Adipocyte (in vitro differentiated cells): Measurements from ENCODE around the gene TEX53.

Experiments used
- DNase-seq: peaks from one replicate; pipeline ENCODE4 v3.0.0-alpha.2; 2015; ENCODE audit warnings: low read depth
- H3K27me3 ChIP-seq: replicated peaks from 2 replicates; pipeline ENCODE4 v1.7.0; 2013; ENCODE audit warnings: mild to moderate bottlenecking, low read length, moderate library complexity; ENCODE audit not compliant: control insufficient read depth, insufficient read depth
- H3K36me3 ChIP-seq: 2 replicates; pipeline ENCODE4 v1.7.0; 2013; ENCODE audit warnings: low read length, mild to moderate bottlenecking, moderate library complexity; ENCODE audit not compliant: control insufficient read depth, insufficient read depth, severe bottlenecking
- H3K4me1 ChIP-seq: 2 replicates; pipeline ENCODE4 v1.7.0; 2013; ENCODE audit warnings: mild to moderate bottlenecking, low read length, moderate library complexity; ENCODE audit not compliant: control insufficient read depth, insufficient read depth
- H3K4me3 ChIP-seq: 2 replicates; pipeline ENCODE4 v1.7.0; 2013; ENCODE audit warnings: mild to moderate bottlenecking, low read length, moderate library complexity
- H3K9ac ChIP-seq: 2 replicates; pipeline ENCODE4 v1.7.0; 2013; ENCODE audit warnings: mild to moderate bottlenecking, low read length, moderate library complexity
- H3K9me3 ChIP-seq: 2 replicates; pipeline ENCODE4 v1.7.0; 2013; ENCODE audit warnings: mild to moderate bottlenecking, low read length, moderate library complexity; ENCODE audit not compliant: control insufficient read depth

Gene TEX53

DNA sequence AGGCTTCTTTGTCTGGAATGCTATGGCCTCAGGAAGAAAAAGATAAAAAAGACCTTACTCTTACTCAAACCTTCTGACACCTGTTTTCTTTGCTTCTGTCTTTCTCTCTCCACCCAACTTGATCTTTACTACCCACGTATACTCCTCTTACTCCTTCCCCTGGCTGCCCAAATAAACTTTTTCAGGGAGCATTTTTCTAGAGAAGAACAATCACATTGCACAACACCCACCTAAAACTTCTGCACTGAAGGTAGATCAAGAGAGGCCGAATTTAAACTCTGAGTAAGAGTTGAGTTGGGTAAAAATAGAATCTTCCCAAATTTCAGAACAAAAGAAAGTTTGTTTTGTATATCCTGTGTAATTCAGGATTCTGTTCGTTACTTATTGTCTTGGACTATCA is 20.5 kb upstream of the TEX53 start:
- no peak overlapping the region for H3K4me3 ChIP-seq

DNA sequence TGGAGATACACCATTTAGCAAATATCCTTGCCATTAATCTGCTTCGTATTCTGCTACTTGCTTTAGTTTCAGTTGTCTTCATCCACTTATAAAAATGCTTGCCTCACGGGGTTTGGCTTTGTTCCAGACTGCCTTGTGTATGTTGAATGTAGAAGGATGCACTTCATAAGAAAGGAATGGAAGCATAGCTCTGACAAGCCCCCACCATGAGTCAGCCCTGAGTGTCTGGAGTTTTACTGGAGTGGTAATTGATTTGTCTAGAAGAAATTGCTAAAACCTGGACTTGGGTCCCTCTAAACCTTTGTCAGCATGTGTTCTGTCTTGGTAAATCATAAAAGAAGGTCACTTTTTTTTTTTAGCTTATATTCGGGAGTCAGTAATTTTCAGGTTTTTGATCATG is 19.8 kb upstream of the TEX53 start:
- no peaks in the 10 kb centered on the region for H3K27me3 ChIP-seq
- H3K36me3 ChIP-seq = no peaks in the 10 kb centered on the region
- no peaks in the 10 kb centered on the region for H3K9me3 ChIP-seq
- peak overlapping the region; percentile 25 for H3K4me3 ChIP-seq
- no peak overlapping the region for H3K9ac ChIP-seq
- peak; percentile 99 for DNase-seq
- H3K4me1 ChIP-seq = peaks cover 28% of the 10 kb centered on the region

More for the DNA sequence above, 20.5 kb upstream of the TEX53 start:
- no peak overlapping the region for H3K9ac ChIP-seq
- no peaks in the 10 kb centered on the region for H3K27me3 ChIP-seq
- H3K9me3 ChIP-seq = no peaks in the 10 kb centered on the region
- H3K4me1 ChIP-seq = peaks cover 28% of the 10 kb centered on the region
- DNase-seq = peak; percentile 24
- no peaks in the 10 kb centered on the region for H3K36me3 ChIP-seq

DNA sequence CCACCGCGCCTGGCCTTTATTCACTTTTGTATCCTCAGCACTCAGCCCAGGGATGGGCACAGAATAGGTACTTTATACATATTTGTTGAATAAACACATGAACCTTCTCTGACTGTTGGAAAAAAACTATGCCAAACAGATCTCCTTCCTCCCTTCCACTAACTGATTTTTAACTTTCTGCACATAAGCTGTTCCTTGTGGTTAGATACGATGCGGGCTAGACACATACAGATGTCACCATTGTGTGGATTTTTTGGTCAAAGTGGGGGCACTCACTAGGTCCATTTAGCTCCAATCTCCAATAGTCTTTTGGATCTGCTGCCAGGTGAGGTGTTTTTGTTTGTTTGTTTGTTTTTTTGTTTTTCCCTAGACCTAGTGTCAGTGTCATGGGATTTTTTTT is 19.3 kb upstream of the TEX53 start:
- DNase-seq = no peak
- peak overlapping the region; percentile 26 for H3K9ac ChIP-seq
- H3K9me3 ChIP-seq = no peaks in the 10 kb centered on the region
- H3K27me3 ChIP-seq = no peaks in the 10 kb centered on the region
- no peaks in the 10 kb centered on the region for H3K36me3 ChIP-seq
- H3K4me1 ChIP-seq = peaks cover 28% of the 10 kb centered on the region
- H3K4me3 ChIP-seq = peak overlapping the region; percentile 25

DNA sequence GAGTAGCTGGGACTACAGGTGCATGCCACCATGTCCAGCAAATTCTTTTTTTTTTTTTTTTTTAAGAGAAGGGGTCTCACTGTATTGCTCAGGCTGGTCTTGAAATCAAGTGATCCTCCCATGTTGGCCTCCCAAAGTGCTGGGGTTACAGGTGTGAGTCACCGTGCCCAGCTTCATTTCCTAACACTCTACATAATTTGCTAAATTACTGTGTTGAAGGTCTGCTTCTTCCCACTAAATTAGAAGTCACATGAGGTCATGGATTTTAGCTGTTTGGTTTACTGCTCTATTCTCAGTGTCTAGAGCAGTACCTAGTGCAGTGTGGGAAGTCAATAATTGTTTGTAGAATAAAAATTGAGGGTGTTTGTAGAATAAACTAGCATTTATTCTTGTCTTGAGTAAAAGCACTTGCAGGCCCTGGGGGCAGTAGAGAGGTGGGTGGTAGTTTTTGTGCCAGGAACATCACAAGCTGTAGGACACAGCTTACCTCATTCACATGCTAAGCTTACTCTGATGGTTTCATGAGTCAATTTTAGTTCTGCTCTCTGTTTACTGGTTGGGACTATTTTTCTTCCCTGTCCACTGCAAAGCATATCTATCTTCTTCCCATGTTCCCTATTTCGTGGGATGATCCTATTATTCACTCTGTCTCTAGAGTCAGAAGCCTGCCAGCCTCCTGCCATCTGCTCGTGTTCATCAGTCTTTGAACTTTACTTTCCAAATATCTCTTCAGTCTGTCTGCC is 17.4 kb upstream of the TEX53 start:
- no peak overlapping the region for H3K4me3 ChIP-seq
- H3K36me3 ChIP-seq = no peaks in the 10 kb centered on the region
- no peaks in the 10 kb centered on the region for H3K27me3 ChIP-seq
- DNase-seq = no peak
- H3K4me1 ChIP-seq = peaks cover 28% of the 10 kb centered on the region
- H3K9me3 ChIP-seq = peaks cover 6% of the 10 kb centered on the region
- no peak overlapping the region for H3K9ac ChIP-seq

DNA sequence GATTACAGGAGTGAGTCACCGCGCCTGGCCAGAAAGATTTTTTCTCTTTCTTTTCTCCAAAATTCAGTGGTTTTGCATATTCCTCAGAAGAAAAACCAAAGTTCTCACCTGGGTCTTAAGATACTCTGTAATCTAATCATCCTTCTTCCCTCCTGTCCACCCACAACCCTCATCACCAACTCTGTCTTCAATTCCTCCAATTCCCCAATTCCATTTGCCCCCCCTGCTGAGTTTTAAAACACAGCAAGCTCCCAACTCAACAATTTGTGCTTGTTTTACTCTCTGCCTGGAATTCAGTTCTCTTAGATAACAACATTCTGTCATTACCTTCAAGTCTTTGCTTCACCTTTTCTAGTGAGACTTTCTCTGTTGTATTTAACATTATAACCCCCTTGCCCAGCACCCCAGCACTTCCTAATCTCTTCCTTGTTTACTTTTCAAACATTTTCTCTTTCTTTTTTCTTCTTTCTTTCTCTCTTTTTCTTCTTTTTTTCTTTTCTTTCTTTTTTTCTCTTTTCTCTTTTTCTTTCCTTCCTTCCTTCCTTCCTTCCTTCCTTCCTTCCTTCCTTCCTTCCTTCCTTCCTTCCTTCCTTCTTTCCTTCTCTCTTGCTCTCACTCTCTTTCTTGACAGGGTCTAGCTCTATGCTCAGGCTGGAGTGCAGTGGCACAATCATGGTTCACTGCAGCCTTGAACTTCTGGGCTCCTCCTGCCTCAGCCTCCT is 16.6 kb upstream of the TEX53 start:
- H3K9ac ChIP-seq = no peak overlapping the region
- no peak overlapping the region for H3K4me3 ChIP-seq
- no peaks in the 10 kb centered on the region for H3K36me3 ChIP-seq
- no peak for DNase-seq
- H3K27me3 ChIP-seq = no peaks in the 10 kb centered on the region
- peaks cover 6% of the 10 kb centered on the region for H3K9me3 ChIP-seq
- H3K4me1 ChIP-seq = peaks cover 28% of the 10 kb centered on the region

DNA sequence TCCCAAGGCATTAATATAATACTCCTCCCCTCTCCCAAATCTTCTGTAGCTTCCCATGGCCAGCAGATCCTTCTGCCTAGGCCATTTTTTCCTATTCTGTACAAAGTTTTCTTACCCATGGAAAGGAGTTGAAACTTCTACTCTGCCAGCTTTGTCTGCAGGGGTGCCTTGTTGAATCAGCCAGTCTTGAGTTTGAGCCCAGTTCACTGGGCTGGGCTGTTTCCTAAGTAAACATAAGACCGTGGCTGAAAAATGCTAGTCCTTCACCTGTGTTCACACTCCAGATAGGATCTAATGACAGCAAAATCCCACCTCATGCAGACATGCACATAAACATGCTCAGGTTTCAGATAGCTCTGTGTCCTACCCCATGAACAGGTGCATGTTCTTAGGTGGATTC is 14.0 kb upstream of the TEX53 start:
- H3K4me3 ChIP-seq = no peak overlapping the region
- no peak overlapping the region for H3K9ac ChIP-seq
- DNase-seq = no peak
- peaks cover 6% of the 10 kb centered on the region for H3K4me1 ChIP-seq
- peaks cover 6% of the 10 kb centered on the region for H3K9me3 ChIP-seq
- H3K27me3 ChIP-seq = no peaks in the 10 kb centered on the region
- H3K36me3 ChIP-seq = no peaks in the 10 kb centered on the region

DNA sequence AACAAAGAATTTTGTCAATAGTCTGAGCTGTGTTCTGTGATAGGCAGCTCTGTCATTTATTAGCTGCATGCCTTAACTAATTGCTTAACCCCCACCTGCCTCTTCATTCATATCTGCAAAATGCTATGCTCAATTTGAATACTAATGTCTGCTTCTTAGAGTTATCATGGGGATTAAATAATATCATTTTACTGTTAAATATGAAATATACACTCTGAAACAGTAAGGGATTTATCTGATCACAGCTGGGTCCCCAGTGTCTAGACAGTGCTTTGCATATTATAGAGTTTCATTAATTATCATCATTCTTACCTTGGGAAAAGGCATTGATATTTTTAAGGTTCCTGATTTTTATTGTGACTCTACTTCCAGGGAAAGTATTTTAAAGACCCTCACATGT is 12.4 kb upstream of the TEX53 start:
- Histone ChIP-seq H3K9ac (no peak overlapping the region), H3K4me3 (no peak overlapping the region), H3K36me3 (no peaks in the 10 kb centered on the region), H3K27me3 (no peaks in the 10 kb centered on the region), H3K4me1 (peaks cover 4% of the 10 kb centered on the region), H3K9me3 (peaks cover 6% of the 10 kb centered on the region)
- no peak for DNase-seq

DNA sequence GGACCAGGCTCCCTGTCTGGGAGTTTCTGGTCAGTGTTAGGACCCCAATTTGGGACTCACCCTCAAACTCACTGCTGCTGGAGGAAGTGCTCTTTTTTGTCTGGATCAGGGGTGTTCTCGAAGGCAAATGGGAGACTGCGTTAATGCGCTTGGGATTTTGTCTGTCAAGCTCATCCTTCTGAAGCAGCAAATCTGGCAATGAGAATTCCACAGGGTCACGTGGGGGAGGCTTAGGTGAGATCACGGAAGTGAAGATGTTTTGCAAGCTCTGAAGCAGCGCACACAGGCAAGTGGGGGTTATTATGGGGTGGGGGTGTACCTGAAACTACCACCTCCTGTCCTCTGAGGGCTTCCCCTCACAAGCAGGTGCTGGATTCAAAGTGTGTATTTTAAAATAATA is 10.5 kb upstream of the TEX53 start:
- Histone ChIP-seq H3K4me1 (no peaks in the 10 kb centered on the region), H3K36me3 (no peaks in the 10 kb centered on the region), H3K9ac (no peak overlapping the region), H3K9me3 (peaks cover 6% of the 10 kb centered on the region), H3K4me3 (no peak overlapping the region), H3K27me3 (no peaks in the 10 kb centered on the region)
- no peak for DNase-seq

DNA sequence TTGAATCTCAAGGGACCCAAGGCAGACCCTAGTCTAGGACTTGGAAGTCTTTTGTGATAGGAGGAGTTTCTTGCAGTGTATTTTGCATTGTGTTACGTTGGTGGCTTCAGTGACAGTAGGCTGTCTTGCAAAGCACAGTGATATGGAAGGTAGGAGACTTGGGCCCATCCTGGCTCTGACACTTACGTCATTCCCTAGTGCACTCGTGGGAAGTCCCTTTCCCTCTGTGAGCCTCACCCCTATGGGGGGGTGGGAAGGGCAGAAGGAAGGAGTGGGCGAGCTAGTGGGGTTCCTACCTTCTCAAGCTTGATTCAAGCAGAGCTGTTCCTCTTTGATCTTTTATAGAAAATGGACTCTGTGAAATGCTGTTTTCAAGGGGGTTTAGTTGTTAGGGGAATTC is 9.2 kb upstream of the TEX53 start:
- DNase-seq = no peak
- Histone ChIP-seq H3K4me3 (no peak overlapping the region), H3K9ac (no peak overlapping the region), H3K9me3 (peaks cover 6% of the 10 kb centered on the region), H3K36me3 (no peaks in the 10 kb centered on the region), H3K4me1 (no peaks in the 10 kb centered on the region), H3K27me3 (peaks cover 1% of the 10 kb centered on the region)

DNA sequence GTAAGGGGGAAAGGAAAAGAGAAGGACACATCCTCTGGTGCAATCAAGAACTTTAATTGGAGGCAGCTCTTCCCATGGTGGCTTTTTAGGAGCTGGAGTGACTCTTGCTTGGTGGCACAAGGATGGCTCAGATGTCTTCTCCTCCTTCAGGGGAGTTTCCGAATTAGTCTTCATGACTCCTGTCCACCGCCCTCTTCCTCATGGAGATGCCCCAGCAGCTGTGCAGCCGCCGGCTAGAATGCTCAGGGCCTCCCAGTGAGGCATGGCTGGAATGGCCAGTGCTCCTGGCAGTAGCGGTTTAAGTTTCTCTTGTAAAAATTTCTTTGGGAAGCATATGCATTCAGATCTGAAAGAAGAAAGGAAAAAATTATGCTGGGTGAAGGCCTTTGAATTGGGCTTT is 8.8 kb upstream of the TEX53 start:
- Histone ChIP-seq H3K9me3 (peaks cover 6% of the 10 kb centered on the region), H3K27me3 (peaks cover 6% of the 10 kb centered on the region), H3K36me3 (no peaks in the 10 kb centered on the region), H3K4me3 (no peak overlapping the region), H3K9ac (no peak overlapping the region), H3K4me1 (no peaks in the 10 kb centered on the region)
- DNase-seq = no peak

DNA sequence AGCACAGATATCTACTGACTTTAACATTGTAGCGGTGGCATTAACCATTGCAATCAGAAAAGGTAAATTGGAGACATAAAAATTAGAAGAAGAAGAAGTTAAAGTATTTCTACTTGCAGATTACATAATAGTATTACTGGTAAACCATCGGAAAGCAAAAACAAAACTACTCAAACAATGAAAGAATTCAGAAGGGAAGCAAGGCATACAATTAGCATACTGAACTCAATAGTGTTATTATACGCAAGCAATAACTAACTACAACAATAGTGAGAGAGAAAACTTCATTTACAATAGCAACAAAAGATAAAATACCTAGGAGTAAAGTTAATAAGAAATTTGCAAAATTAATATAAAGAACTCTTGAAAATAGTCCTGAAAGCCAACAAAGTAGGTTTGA is 6.6 kb upstream of the TEX53 start:
- Histone ChIP-seq H3K9me3 (no peaks in the 10 kb centered on the region), H3K4me1 (no peaks in the 10 kb centered on the region), H3K9ac (no peak overlapping the region), H3K27me3 (peaks cover 10% of the 10 kb centered on the region), H3K36me3 (no peaks in the 10 kb centered on the region), H3K4me3 (no peak overlapping the region)
- no peak for DNase-seq
